WTC11 (cell line): Measurements from ENCODE around the gene GALNT17. TPM values are rescaled to one million over a fixed set of nuclear protein-coding genes. Genes with fewer than 3 reads are reported as not detected.

Experiments used
- ATAC-seq: fragments of 200-7000 bp; cut with Tn5 transposase; 2 replicates; pipeline ENCODE4 v1.10.0; 2021; ENCODE audit warnings: mild to moderate bottlenecking, moderate library complexity
- CTCF ChIA-PET: fragments of 300-600 bp; sonication (Branson Sonifier 250); formaldehyde crosslinking; loops from one replicate; lab custom pipeline; 2021; ENCODE audit warnings: antibody characterized with exemption; lab: Charles Lee
- POLR2A ChIA-PET: fragments of 350-600 bp; sonication (Branson Sonifier 250); formaldehyde crosslinking; loops from one replicate; lab custom pipeline; 2021; ENCODE audit warnings: antibody characterized with exemption; lab: Charles Lee
- DNase-seq: peaks from one replicate; pipeline ENCODE4 v3.0.0; 2021; ENCODE audit warnings: low spot score
- H3K27ac Mint-ChIP-seq: 2 replicates; pipeline ENCODE4 v1.8.0; 2021; ENCODE audit warnings: mixed read lengths
- H3K27me3 Mint-ChIP-seq: 2 replicates; pipeline ENCODE4 v1.8.0; 2021; ENCODE audit warnings: low read depth, mild to moderate bottlenecking, moderate library complexity, mixed read lengths
- H3K36me3 Mint-ChIP-seq: 2 replicates; pipeline ENCODE4 v1.8.0; 2021; ENCODE audit warnings: mixed read lengths
- H3K4me1 Mint-ChIP-seq: 2 replicates; pipeline ENCODE4 v1.8.0; 2022; ENCODE audit warnings: mixed read lengths
- H3K4me3 Mint-ChIP-seq: 2 replicates; pipeline ENCODE4 v1.8.0; 2021; ENCODE audit warnings: mild to moderate bottlenecking, moderate library complexity, mixed read lengths
- H3K9me3 Mint-ChIP-seq: 2 replicates; pipeline ENCODE4 v1.8.0; 2021; ENCODE audit warnings: mixed read lengths
- AFF4 ChIP-seq: sonication (generic); formaldehyde crosslinking; IDR thresholded peaks from 2 replicates; pipeline ENCODE4 v1.8.1; 2023; ENCODE audit warnings: mild to moderate bottlenecking, missing genetic modification reagents, borderline replicate concordance
- CREB1 ChIP-seq: sonication (generic); formaldehyde crosslinking; IDR thresholded peaks from 2 replicates; pipeline ENCODE4 v1.8.0; 2023; ENCODE audit warnings: mild to moderate bottlenecking, missing genetic modification reagents
- CREM ChIP-seq: sonication (generic); formaldehyde crosslinking; IDR thresholded peaks from 2 replicates; pipeline ENCODE4 v1.8.1; 2022; ENCODE audit warnings: mild to moderate bottlenecking, missing genetic modification reagents, moderate library complexity
- EMX1 ChIP-seq: fragments of 250-450 bp; sonication (Bioruptor Pico); IDR thresholded peaks from 2 replicates; pipeline ENCODE4 v1.8.0; 2021; ENCODE audit warnings: mild to moderate bottlenecking
- ERG ChIP-seq: fragments of 250-450 bp; sonication (Bioruptor Pico); IDR thresholded peaks from 2 replicates; pipeline ENCODE4 v1.8.0; 2021; ENCODE audit warnings: mild to moderate bottlenecking
- ETV6 ChIP-seq: sonication (generic); formaldehyde crosslinking; IDR thresholded peaks from 2 replicates; pipeline ENCODE4 v1.8.1; 2022; ENCODE audit warnings: mild to moderate bottlenecking, missing genetic modification reagents
- GRHL2 ChIP-seq: fragments of 250-450 bp; sonication (Bioruptor Pico); IDR thresholded peaks from 2 replicates; pipeline ENCODE4 v1.8.0; 2022; ENCODE audit warnings: mild to moderate bottlenecking, moderate library complexity; ENCODE audit not compliant: insufficient replicate concordance, severe bottlenecking
- HMGA2 ChIP-seq: fragments of 250-450 bp; sonication (Bioruptor Pico); IDR thresholded peaks from 2 replicates; pipeline ENCODE4 v1.4.0; 2021; ENCODE audit warnings: mild to moderate bottlenecking, moderate library complexity
- IRF1 ChIP-seq: sonication (generic); formaldehyde crosslinking; IDR thresholded peaks from 2 replicates; pipeline ENCODE4 v1.8.0; 2023; ENCODE audit warnings: missing genetic modification reagents
- MLX ChIP-seq: sonication (generic); formaldehyde crosslinking; IDR thresholded peaks from 2 replicates; pipeline ENCODE4 v1.8.1; 2023; ENCODE audit warnings: mild to moderate bottlenecking, missing genetic modification reagents, moderate library complexity
- NR1H2 ChIP-seq: sonication (generic); formaldehyde crosslinking; IDR thresholded peaks from 2 replicates; pipeline ENCODE4 v1.9.0; 2021; ENCODE audit warnings: mild to moderate bottlenecking, moderate library complexity, missing genetic modification reagents
- PRRX2 ChIP-seq: fragments of 250-450 bp; sonication (Bioruptor Pico); IDR thresholded peaks from 2 replicates; pipeline ENCODE4 v1.8.0; 2021; ENCODE audit warnings: mild to moderate bottlenecking
- SOX15 ChIP-seq: fragments of 250-450 bp; sonication (Bioruptor Pico); IDR thresholded peaks from 2 replicates; pipeline ENCODE4 v1.9.0; 2021; ENCODE audit warnings: mild to moderate bottlenecking
- SP1 ChIP-seq: sonication (generic); formaldehyde crosslinking; conservative IDR thresholded peaks from 2 replicates; pipeline ENCODE4 v1.8.1; 2022; ENCODE audit warnings: missing genetic modification reagents
- USF2 ChIP-seq: sonication (generic); formaldehyde crosslinking; IDR thresholded peaks from 2 replicates; pipeline ENCODE4 v1.8.1; 2023; ENCODE audit warnings: mild to moderate bottlenecking, missing genetic modification reagents, moderate library complexity
- ZNF416 ChIP-seq: fragments of 250-450 bp; sonication (Bioruptor Pico); IDR thresholded peaks from 2 replicates; pipeline ENCODE4 v1.9.0; 2021; ENCODE audit warnings: mild to moderate bottlenecking, inconsistent platforms
- ZNF425 ChIP-seq: fragments of 250-450 bp; sonication (Bioruptor Pico); conservative IDR thresholded peaks from 2 replicates; pipeline ENCODE4 v1.9.0; 2021; ENCODE audit warnings: mild to moderate bottlenecking
- ZNF512 ChIP-seq: sonication (generic); formaldehyde crosslinking; IDR thresholded peaks from 2 replicates; pipeline ENCODE4 v1.8.1; 2022; ENCODE audit warnings: missing genetic modification reagents, borderline replicate concordance
- ZSCAN18 ChIP-seq: fragments of 250-450 bp; sonication (Bioruptor Pico); IDR thresholded peaks from 2 replicates; pipeline ENCODE4 v2.1.2; 2022; ENCODE audit warnings: mild to moderate bottlenecking, moderate library complexity
- total RNA-seq: library from RNA; stranded (reverse); gene quantifications from 3 replicates; pipeline ENCODE4 v1.2.3, GENCODE V29; 2021

Gene GALNT17
- total RNA-seq, 1 experiment from 2014 or later = 61.1 TPM

- peaks cover 23% of the 10 kb centered on the region for H3K9me3 Mint-ChIP-seq
- peak overlapping the region; percentile 30; the same call in 1 of the 2 replicates for H3K27ac Mint-ChIP-seq
- DNase-seq (no peak), ATAC-seq (no peak)
- CTCF ChIA-PET = interaction anchor here (0.5 to 1.2 kb wide), 5 partner anchors 19 to 549 kb away, joined by 3 to 6 read pairs (median 3); no protein-coding TSS in a partner anchor
- no peak overlapping the region for H3K4me3 Mint-ChIP-seq
- H3K36me3 Mint-ChIP-seq = peaks cover 42% of the 10 kb centered on the region
- peaks cover 41% of the 10 kb centered on the region for H3K4me1 Mint-ChIP-seq
- TF ChIP-seq HMGA2 (CRISPR knock-in tag) (no peak), IRF1 (CRISPR knock-in tag) (no peak), CREM (no peak), USF2 (CRISPR knock-in tag) (no peak)
- TF ChIP-seq, all 79 proteins: peak for 0
- H3K27me3 Mint-ChIP-seq = no peaks in the 10 kb centered on the region; the same call in 1 of the 2 replicates
- POLR2A ChIA-PET = no interaction called here
Measured at GRCh38 chr7:71184609-71185008, 52.7 kb downstream of the GALNT17 start.

- ATAC-seq (no peak), DNase-seq (no peak)
- ChIA-PET POLR2A (no interaction called here), CTCF (interaction anchor here (1.2 to 1.4 kb wide), 2 partner anchors 10 to 21 kb away, joined by 3 to 5 read pairs; no protein-coding TSS in a partner anchor)
- TF ChIP-seq ERG (no peak), USF2 (CRISPR knock-in tag) (no peak), GRHL2 (no peak), ZSCAN18 (CRISPR knock-in tag) (no peak), ZNF425 (CRISPR knock-in tag) (no peak), ETV6 (CRISPR knock-in tag) (no peak), SOX15 (CRISPR knock-in tag) (no peak), NR1H2 (CRISPR knock-in tag) (no peak), ZNF512 (CRISPR knock-in tag) (no peak), AFF4 (CRISPR knock-in tag) (no peak), PRRX2 (no peak), ZNF416 (no peak), EMX1 (CRISPR knock-in tag) (no peak), HMGA2 (CRISPR knock-in tag) (no peak), SP1 (no peak), CREB1 (CRISPR knock-in tag) (no peak), MLX (no peak)
- H3K4me1 Mint-ChIP-seq = peaks cover 46% of the 10 kb centered on the region
- peaks cover 58% of the 10 kb centered on the region for H3K36me3 Mint-ChIP-seq
- peaks cover 28% of the 10 kb centered on the region for H3K9me3 Mint-ChIP-seq
- no peaks in the 10 kb centered on the region; the same call in 1 of the 2 replicates for H3K27me3 Mint-ChIP-seq
- H3K4me3 Mint-ChIP-seq = no peak overlapping the region
- peak overlapping the region; percentile 85 for H3K27ac Mint-ChIP-seq
Measured at GRCh38 chr7:71186535-71187057, 54.7 kb downstream of the GALNT17 start.
